CD4-positive, alpha-beta T cell (primary cell): ENCODE measurements around the gene NXPH1. TPM values are rescaled to one million over a fixed set of nuclear protein-coding genes. Genes with fewer than 3 reads are reported as not detected.

Experiments
- ATAC-seq: fragments of 200-7000 bp; cut with Tn5 transposase; one replicate; pipeline ENCODE4 v1.10.0; 2022; ENCODE audit warnings: mild to moderate bottlenecking; ENCODE audit not compliant: poor library complexity
- CTCF ChIA-PET: fragments of 350-600 bp; sonication (Branson Sonifier 250); formaldehyde crosslinking; loops from one replicate; lab custom pipeline; 2021; ENCODE audit warnings: antibody characterized with exemption, inconsistent platforms; lab: Charles Lee
- POLR2A ChIA-PET: fragments of 350-600 bp; sonication (Branson Sonifier 250); formaldehyde crosslinking; loops from one replicate; lab custom pipeline; 2021; ENCODE audit warnings: antibody characterized with exemption, inconsistent platforms; lab: Charles Lee
- DNase-seq, 14 experiments: peaks; one replicate each; pipeline ENCODE4 v3.0.0-alpha.2; 2013 to 2020; ENCODE audit warnings: mixed read lengths in 2 of 14
- H3K27ac ChIP-seq, 2 donors: one replicate each; pipeline versions ENCODE4 v1.5.1 to v1.7.0; 2013; ENCODE audit warnings: low read length in 2 of 2, low read depth in 1 of 2, mild to moderate bottlenecking in 1 of 2
- H3K27me3 ChIP-seq, 2 experiments: 1 replicate in 1 of 2; 2 replicates in 1 of 2; pipeline versions ENCODE4 v1.6.1 to v1.7.0; 2013; ENCODE audit warnings: low read length in 2 of 2, control low read depth in 1 of 2, mild to moderate bottlenecking in 1 of 2, moderate library complexity in 1 of 2; ENCODE audit not compliant: insufficient read depth in 2 of 2, control insufficient read depth in 1 of 2
- H3K36me3 ChIP-seq: one replicate; pipeline ENCODE4 v1.6.1; 2013; ENCODE audit warnings: low read length, control low read depth; ENCODE audit not compliant: insufficient read depth
- H3K4me1 ChIP-seq: one replicate; pipeline ENCODE4 v1.6.1; 2013; ENCODE audit warnings: low read length, control low read depth; ENCODE audit not compliant: insufficient read depth
- H3K4me3 ChIP-seq: one replicate; pipeline ENCODE4 v1.5.1; 2013; ENCODE audit warnings: mild to moderate bottlenecking, low read length, moderate library complexity
- H3K9me3 ChIP-seq, 2 experiments: 1 replicate in 1 of 2; 2 replicates in 1 of 2; pipeline versions ENCODE4 v1.6.1 to v1.7.0; 2013; ENCODE audit warnings: low read length in 2 of 2, mild to moderate bottlenecking in 2 of 2, control low read depth in 1 of 2, moderate library complexity in 1 of 2; ENCODE audit not compliant: control insufficient read depth in 1 of 2, insufficient read depth in 1 of 2
- H3K27ac Mint-ChIP-seq: one replicate; pipeline ENCODE4 v1.8.0; 2020; ENCODE audit warnings: mixed read lengths
- H3K27me3 Mint-ChIP-seq: one replicate; pipeline ENCODE4 v1.8.0; 2021; ENCODE audit warnings: mixed read lengths
- H3K36me3 Mint-ChIP-seq: one replicate; pipeline ENCODE4 v1.8.0; 2021; ENCODE audit warnings: low read depth, mixed read lengths
- H3K4me1 Mint-ChIP-seq: one replicate; pipeline ENCODE4 v1.8.0; 2021; ENCODE audit warnings: low read depth, mixed read lengths
- H3K4me3 Mint-ChIP-seq: one replicate; pipeline ENCODE4 v1.8.0; 2020; ENCODE audit warnings: mild to moderate bottlenecking, mixed read lengths
- H3K9me3 Mint-ChIP-seq: one replicate; pipeline ENCODE4 v1.8.0; 2020; ENCODE audit warnings: mixed read lengths
- intact Hi-C, 2 experiments: fragments of 100-400 bp; cut with DNase I in 1 of 2; cut with micrococcal nuclease in 1 of 2; formaldehyde crosslinking; loops; one replicate each; pipeline versions ENCODE4 v1.15.1 to v1.9.0; 2023 to 2025; cut with DNase I, micrococcal nuclease
- total RNA-seq, 174 experiments: library from RNA in 2 of 174; stranded (reverse) in 2 of 174; gene quantifications; one replicate each; pipeline ENCODE4 v1.2.3 and lab custom pipeline; 2021 to 2026
- TF ChIP-seq, protein P1 (sequence below): fragments of 200-600 bp; IDR thresholded peaks from one replicate; pipeline ENCODE4 v1.8.0; 2022; ENCODE audit warnings: antibody characterized with exemption, mild to moderate bottlenecking

The NXPH1 gene
- total RNA-seq, 2 experiments from 2014 or later: not detected

DNA sequence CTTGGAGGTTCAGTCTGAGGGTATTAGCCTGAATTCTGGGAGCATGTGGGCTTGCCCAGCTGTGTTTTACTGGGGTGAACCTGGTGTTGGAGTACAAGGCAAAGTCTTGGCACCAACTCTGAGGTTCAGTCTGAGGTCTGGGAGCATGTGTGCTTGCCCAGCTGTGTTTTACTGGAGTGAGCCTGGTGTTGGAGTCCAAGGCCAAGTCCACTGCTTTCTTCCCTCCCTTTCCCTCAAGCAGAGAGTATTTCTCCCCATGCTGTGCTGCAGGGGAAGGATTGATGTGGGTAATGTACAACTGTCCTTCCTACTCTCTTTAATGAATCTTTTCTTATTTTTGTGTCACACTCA is 236.1 kb downstream of the NXPH1 start:
- H3K27ac ChIP-seq: no peak overlapping the region
- ChIA-PET CTCF (no interaction called here), POLR2A (no interaction called here)
- peaks cover 0 to 12% of the 10 kb centered on the region in 2 experiments for H3K9me3 ChIP-seq
- Mint-ChIP-seq H3K4me1 (no peaks in the 10 kb centered on the region), H3K4me3 (no peak overlapping the region), H3K9me3 (peaks cover 16% of the 10 kb centered on the region), H3K27me3 (no peaks in the 10 kb centered on the region), H3K36me3 (no peaks in the 10 kb centered on the region), H3K27ac (no peak overlapping the region)
- H3K27me3 ChIP-seq: no peaks in the 10 kb centered on the region
- H3K36me3 ChIP-seq: no peaks in the 10 kb centered on the region
- TF ChIP-seq, protein P1, sequence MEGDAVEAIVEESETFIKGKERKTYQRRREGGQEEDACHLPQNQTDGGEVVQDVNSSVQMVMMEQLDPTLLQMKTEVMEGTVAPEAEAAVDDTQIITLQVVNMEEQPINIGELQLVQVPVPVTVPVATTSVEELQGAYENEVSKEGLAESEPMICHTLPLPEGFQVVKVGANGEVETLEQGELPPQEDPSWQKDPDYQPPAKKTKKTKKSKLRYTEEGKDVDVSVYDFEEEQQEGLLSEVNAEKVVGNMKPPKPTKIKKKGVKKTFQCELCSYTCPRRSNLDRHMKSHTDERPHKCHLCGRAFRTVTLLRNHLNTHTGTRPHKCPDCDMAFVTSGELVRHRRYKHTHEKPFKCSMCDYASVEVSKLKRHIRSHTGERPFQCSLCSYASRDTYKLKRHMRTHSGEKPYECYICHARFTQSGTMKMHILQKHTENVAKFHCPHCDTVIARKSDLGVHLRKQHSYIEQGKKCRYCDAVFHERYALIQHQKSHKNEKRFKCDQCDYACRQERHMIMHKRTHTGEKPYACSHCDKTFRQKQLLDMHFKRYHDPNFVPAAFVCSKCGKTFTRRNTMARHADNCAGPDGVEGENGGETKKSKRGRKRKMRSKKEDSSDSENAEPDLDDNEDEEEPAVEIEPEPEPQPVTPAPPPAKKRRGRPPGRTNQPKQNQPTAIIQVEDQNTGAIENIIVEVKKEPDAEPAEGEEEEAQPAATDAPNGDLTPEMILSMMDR: no peak
- no peak for ATAC-seq
- H3K4me1 ChIP-seq: no peaks in the 10 kb centered on the region
- intact Hi-C loops: no loop called here
- H3K4me3 ChIP-seq: no peak overlapping the region
- no peak for DNase-seq

- no peak overlapping the region for H3K27ac Mint-ChIP-seq
- DNase-seq (no peak), ATAC-seq (no peak)
- Histone ChIP-seq H3K4me1 (no peaks in the 10 kb centered on the region), H3K27me3 (no peaks in the 10 kb centered on the region), H3K27ac (no peak overlapping the region), H3K9me3 (no peaks in the 10 kb centered on the region), H3K4me3 (no peak overlapping the region), H3K36me3 (no peaks in the 10 kb centered on the region)
- TF ChIP-seq, protein P1: no peak
- no peaks in the 10 kb centered on the region for H3K27me3 Mint-ChIP-seq
- CTCF ChIA-PET: no interaction called here
- H3K36me3 Mint-ChIP-seq: no peaks in the 10 kb centered on the region
- no peaks in the 10 kb centered on the region for H3K4me1 Mint-ChIP-seq
- no peak overlapping the region for H3K4me3 Mint-ChIP-seq
- POLR2A ChIA-PET: no interaction called here
- intact Hi-C loops: no loop called here
- H3K9me3 Mint-ChIP-seq: no peaks in the 10 kb centered on the region
Observed at GRCh38 chr7:8684426-8684825, 251.0 kb downstream of the NXPH1 start.

DNA sequence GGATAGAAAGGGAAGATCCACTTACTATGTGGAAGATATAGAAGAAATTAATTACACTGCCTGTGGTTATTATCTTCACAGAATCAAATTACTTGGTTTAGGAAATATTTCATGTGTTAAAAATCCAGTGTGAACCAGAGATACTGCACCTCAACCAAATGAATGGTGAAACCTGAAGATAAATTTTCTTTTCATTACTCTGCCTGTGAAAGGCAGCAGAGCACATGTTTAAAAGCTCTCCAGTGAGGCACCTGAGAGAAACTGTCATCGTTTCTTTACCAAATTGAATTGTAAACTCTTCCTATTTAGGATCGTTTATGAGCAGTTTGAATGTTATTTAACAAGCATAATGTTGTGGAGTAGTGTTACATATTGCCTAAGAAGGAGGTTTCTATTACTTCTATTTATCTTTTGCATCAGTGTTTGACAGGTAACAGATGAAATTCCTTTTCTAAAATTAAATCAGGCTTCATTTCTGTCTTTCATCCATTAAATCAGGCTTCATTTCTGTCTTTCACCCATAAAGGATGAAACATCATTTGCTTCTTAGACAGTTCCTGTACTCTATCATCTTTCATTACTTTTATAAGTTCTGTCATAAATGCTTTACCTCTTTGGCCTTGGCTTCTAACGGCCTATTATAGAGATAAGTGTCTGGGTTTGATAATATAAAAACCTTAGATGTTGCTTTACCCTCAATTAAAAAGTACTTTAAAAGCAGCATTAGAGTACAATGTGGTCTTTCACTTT is 266.6 kb downstream of the NXPH1 start:
- H3K4me3 ChIP-seq: no peak overlapping the region
- no peak overlapping the region for H3K27ac ChIP-seq
- ChIA-PET POLR2A (no interaction called here), CTCF (no interaction called here)
- no peaks in the 10 kb centered on the region for H3K36me3 Mint-ChIP-seq
- ATAC-seq (no peak), DNase-seq (no peak)
- no peaks in the 10 kb centered on the region for H3K36me3 ChIP-seq
- H3K27me3 ChIP-seq: no peaks in the 10 kb centered on the region
- H3K4me1 Mint-ChIP-seq: no peaks in the 10 kb centered on the region
- no peaks in the 10 kb centered on the region for H3K9me3 Mint-ChIP-seq
- TF ChIP-seq, protein P1: no peak
- no peaks in the 10 kb centered on the region for H3K27me3 Mint-ChIP-seq
- intact Hi-C loops: no loop called here
- no peaks in the 10 kb centered on the region for H3K4me1 ChIP-seq
- H3K27ac Mint-ChIP-seq: no peak overlapping the region
- H3K4me3 Mint-ChIP-seq: no peak overlapping the region
- H3K9me3 ChIP-seq: no peaks in the 10 kb centered on the region
